Spinal cord (tissue), 10 donors: Measurements from ENCODE around the gene BTAF1. TPM values are rescaled to one million over a fixed set of nuclear protein-coding genes. Genes with fewer than 3 reads are reported as not detected.

Source experiments
- DNase-seq, 6 donors: peaks; one replicate each; pipeline versions ENCODE4 v3.0.0 to v3.0.0-alpha.2; 2013 to 2015; ENCODE audit warnings: low spot score in 6 of 6, low read depth in 4 of 6
- H3K27ac ChIP-seq: one replicate; pipeline ENCODE4 v1.5.1; 2013; ENCODE audit warnings: low read depth, low read length, control low read depth
- H3K27me3 ChIP-seq: one replicate; pipeline ENCODE4 v1.6.1; 2013; ENCODE audit warnings: low read length; ENCODE audit not compliant: control insufficient read depth, insufficient read depth
- H3K36me3 ChIP-seq: one replicate; pipeline ENCODE4 v1.6.1; 2013; ENCODE audit warnings: low read length; ENCODE audit not compliant: control insufficient read depth, insufficient read depth
- H3K4me1 ChIP-seq: one replicate; pipeline ENCODE4 v1.6.1; 2013; ENCODE audit warnings: low read length; ENCODE audit not compliant: control insufficient read depth, insufficient read depth
- H3K4me3 ChIP-seq: one replicate; pipeline ENCODE4 v1.5.1; 2013; ENCODE audit warnings: low read depth, low read length, control low read depth
- H3K9me3 ChIP-seq: one replicate; pipeline ENCODE4 v1.6.1; 2013; ENCODE audit warnings: low read length; ENCODE audit not compliant: control insufficient read depth, insufficient read depth
- WGBS: methylation state at CpG from one replicate; pipeline ENCODE4 v1.1.5; 2013; ENCODE audit warnings: missing lambda C conversion rate; ENCODE audit not compliant: insufficient coverage; 5-methylcytosine and 5-hydroxymethylcytosine counted together
- polyA plus RNA-seq, 2 donors: library from polyadenylated mRNA; unstranded; fragments of 120-200 nt; gene quantifications; one replicate each; pipeline ENCODE4 v1.2.1, GENCODE V29; 2013; ENCODE audit not compliant: insufficient read length in 2 of 2
- total RNA-seq, 2 donors: library from RNA; depleted of rRNA in 1 of 2; stranded (reverse); fragments of 120-200 nt in 1 of 2; fragments of >200 nt in 1 of 2; gene quantifications; one replicate each; pipeline versions ENCODE4 v1.2.3 to v1.2.4, GENCODE V29; 2013 to 2014
- donor health status: healthy.

BTAF1 gene
- total and polyA plus RNA-seq, 4 donors = 23.2 to 60.1 (median 39.7) TPM

GRCh38 chr10:91907914-91908336, 15.6 kb upstream of the BTAF1 start:
- peak overlapping the region; percentile 72 for H3K27ac ChIP-seq
- DNase-seq = no peak
- H3K4me3 ChIP-seq = peak overlapping the region; percentile 78
- peaks cover 8% of the 10 kb centered on the region for H3K4me1 ChIP-seq
- H3K27me3 ChIP-seq = no peaks in the 10 kb centered on the region
- WGBS = 2% methylated on average over 18 of the region's 18 CpGs
- H3K9me3 ChIP-seq = no peaks in the 10 kb centered on the region
- H3K36me3 ChIP-seq = peaks cover 3% of the 10 kb centered on the region

- Histone ChIP-seq H3K27ac (peak overlapping the region; percentile 72), H3K4me1 (peaks cover 8% of the 10 kb centered on the region), H3K27me3 (no peaks in the 10 kb centered on the region), H3K9me3 (no peaks in the 10 kb centered on the region), H3K4me3 (peak overlapping the region; percentile 78), H3K36me3 (peaks cover 3% of the 10 kb centered on the region)
- DNase-seq = peak; percentile 41 to 95 (median 78)
- WGBS = under 1% methylated on average over 92 of the region's 93 CpGs
Observed at GRCh38 chr10:91908337-91909116, 15.0 kb upstream of the BTAF1 start.

GRCh38 chr10:91909117-91909677, 14.4 kb upstream of the BTAF1 start, which contains the start of gene FGFBP3:
Gene FGFBP3 (minus strand): TSS chr10:91909486. CDS start chr10:91908969, 517 bp downstream.
- DNase-seq = peak in 5 of 6 donors; percentile 66 to 93 (median 70)
- Histone ChIP-seq H3K9me3 (no peaks in the 10 kb centered on the region), H3K27me3 (no peaks in the 10 kb centered on the region), H3K4me1 (peaks cover 8% of the 10 kb centered on the region), H3K27ac (peak within 1 kb of the TSS; percentile 72), H3K36me3 (peaks cover 3% of the 10 kb centered on the region), H3K4me3 (peak within 1 kb of the TSS; percentile 78)
- 0% methylated on average over 7 of the region's 19 CpGs for WGBS

- DNase-seq = no peak
- no peaks in the 10 kb centered on the region for H3K9me3 ChIP-seq
- H3K27me3 ChIP-seq = no peaks in the 10 kb centered on the region
- 70% methylated on average over 2 of the region's 4 CpGs for WGBS
- H3K36me3 ChIP-seq = peaks cover under 1% of the 10 kb centered on the region
- no peak overlapping the region for H3K27ac ChIP-seq
- H3K4me3 ChIP-seq = no peak overlapping the region
- peaks cover 8% of the 10 kb centered on the region for H3K4me1 ChIP-seq
Observed at GRCh38 chr10:91910467-91910866, 13.1 kb upstream of the BTAF1 start.

- Histone ChIP-seq H3K4me3 (no peak overlapping the region), H3K27ac (no peak overlapping the region), H3K36me3 (no peaks in the 10 kb centered on the region), H3K4me1 (peaks cover 5% of the 10 kb centered on the region), H3K9me3 (no peaks in the 10 kb centered on the region), H3K27me3 (no peaks in the 10 kb centered on the region)
- WGBS = no CpG with 5 or more reads among the region's 1 CpG
- no peak for DNase-seq
Observed at GRCh38 chr10:91919651-91920050, 3.9 kb upstream of the BTAF1 start.

- no peaks in the 10 kb centered on the region for H3K9me3 ChIP-seq
- no peaks in the 10 kb centered on the region for H3K27me3 ChIP-seq
- peak in 2 of 6 donors; percentile 8 to 17 for DNase-seq
- peak overlapping the region; percentile 89 for H3K4me3 ChIP-seq
- H3K36me3 ChIP-seq = peaks cover 2% of the 10 kb centered on the region
- H3K27ac ChIP-seq = peak overlapping the region; percentile 85
- WGBS = 0% methylated on average over 8 of the region's 21 CpGs
- peaks cover 10% of the 10 kb centered on the region for H3K4me1 ChIP-seq
Observed at GRCh38 chr10:91924212-91925021, 847 bp downstream of the BTAF1 start.

- H3K27ac ChIP-seq = no peak overlapping the region
Observed at GRCh38 chr10:91925022-91925320, 1.4 kb downstream of the BTAF1 start.

GRCh38 chr10:91930939-91931338, 7.4 kb downstream of the BTAF1 start:
- Histone ChIP-seq H3K27ac (no peak overlapping the region), H3K4me1 (no peaks in the 10 kb centered on the region), H3K27me3 (no peaks in the 10 kb centered on the region), H3K4me3 (no peak overlapping the region), H3K36me3 (peaks cover 10% of the 10 kb centered on the region), H3K9me3 (no peaks in the 10 kb centered on the region)
- WGBS = no CpG with 5 or more reads among the region's 3 CpGs
- DNase-seq = no peak

More at GRCh38 chr10:91925022-91925320, 1.4 kb downstream of the BTAF1 start:
- H3K36me3 ChIP-seq = peaks cover 2% of the 10 kb centered on the region
- DNase-seq = no peak
- H3K4me1 ChIP-seq = peaks cover 10% of the 10 kb centered on the region
- no CpG with 5 or more reads among the region's 2 CpGs for WGBS
- no peaks in the 10 kb centered on the region for H3K9me3 ChIP-seq
- no peaks in the 10 kb centered on the region for H3K27me3 ChIP-seq
- peak overlapping the region; percentile 89 for H3K4me3 ChIP-seq

GRCh38 chr10:91931526-91932190, 8.1 kb downstream of the BTAF1 start:
- Histone ChIP-seq H3K27me3 (no peaks in the 10 kb centered on the region), H3K4me1 (no peaks in the 10 kb centered on the region), H3K9me3 (no peaks in the 10 kb centered on the region), H3K4me3 (no peak overlapping the region), H3K27ac (no peak overlapping the region), H3K36me3 (peaks cover 13% of the 10 kb centered on the region)
- no peak for DNase-seq
- 60% methylated on average over 3 of the region's 3 CpGs for WGBS
